Adrenal gland (tissue), 12 donors: ENCODE data around the gene ARHGAP21. TPM values are rescaled to one million over a fixed set of nuclear protein-coding genes. Genes with fewer than 3 reads are reported as not detected.

Experiments
- DNase-seq, 7 donors: peaks; one replicate each; pipeline ENCODE4 v3.0.0-alpha.2; 2019 to 2020
- H3K27ac ChIP-seq, 5 donors: fragments of 200-600 bp; sonication (generic) in 4 of 5; 1 replicate in 3 of 5; 2 replicates in 2 of 5; pipeline versions ENCODE4 v1.5.1 to v1.8.0; 2016 to 2020; ENCODE audit warnings: mild to moderate bottlenecking in 1 of 5
- H3K27me3 ChIP-seq: fragments of 200-600 bp; 2 replicates; pipeline ENCODE4 v1.8.0; 2021
- H3K36me3 ChIP-seq, 2 donors: fragments of 200-600 bp; replicated peaks in 1 of 2; 1 replicate in 1 of 2; 2 replicates in 1 of 2; pipeline versions ENCODE4 v1.5.1 to v1.8.0; 2018 to 2022
- H3K4me1 ChIP-seq, 2 donors: fragments of 200-600 bp; replicated peaks in 1 of 2; 1 replicate in 1 of 2; 2 replicates in 1 of 2; pipeline versions ENCODE4 v1.5.1 to v1.8.0; 2018 to 2021
- H3K4me3 ChIP-seq, 4 donors: fragments of 200-600 bp; sonication (generic) in 3 of 4; one replicate each; pipeline ENCODE4 v1.5.1; 2016 to 2018
- H3K9me3 ChIP-seq, 3 donors: fragments of 200-600 bp; sonication (generic) in 1 of 3; replicated peaks in 1 of 3; 1 replicate in 2 of 3; 2 replicates in 1 of 3; pipeline versions ENCODE4 v1.5.1 to v1.8.0; 2016 to 2021
- POLR2A ChIP-seq, 2 donors: fragments of 450-650 bp; IDR thresholded peaks; one replicate each; pipeline ENCODE4 v1.6.1; 2017; ENCODE audit warnings: antibody characterized with exemption in 2 of 2, mild to moderate bottlenecking in 2 of 2, moderate library complexity in 1 of 2
- WGBS, 4 donors: extraction: QIAGEN DNeasy Blood & Tissue Kit in 2 of 4; methylation state at CpG; one replicate each; pipeline versions ENCODE4 v1.1.5 to v1.1.7; 2013 to 2017; 5-methylcytosine and 5-hydroxymethylcytosine counted together
- intact Hi-C, 2 donors: fragments of 100-400 bp; cut with DNase I; formaldehyde crosslinking; loops; one replicate each; pipeline versions ENCODE4 v1.14.1 to v1.15.0; 2022 to 2023
- polyA plus RNA-seq, 3 donors: library from polyadenylated mRNA; stranded (reverse); fragments of 200-250 nt in 2 of 3; fragments of 350-450 nt in 1 of 3; fragmentation: Illumina TruSeq in 1 of 3; extraction: RNeasy Lipid Tissue Mini Kit (QIAGEN cat#74804) in 1 of 3; gene quantifications; one replicate each; pipeline ENCODE4 v1.2.3, GENCODE V29; 2013 to 2014
- total RNA-seq, 9 donors: library from RNA; depleted of rRNA in 4 of 9; stranded (reverse); fragments of >200 nt in 4 of 9; fragments of 120-200 nt in 1 of 9; fragmentation: NEBNext Ultra II Directional in 1 of 9; extraction: Animal tissue kit (Norgen Biotek cat#: 25700) in 1 of 9; gene quantifications; one replicate each; pipeline versions ENCODE4 v1.1.0 to v1.2.4, GENCODE V29; 2013 to 2023
- TF ChIP-seq, protein P1 (sequence below), 6 experiments: fragments of 450-650 bp in 4 of 6; fragments of 200-600 bp in 2 of 6; sonication (generic) in 1 of 6; IDR thresholded peaks; 1 replicate in 5 of 6; 2 replicates in 1 of 6; pipeline versions ENCODE4 v1.5.1 to v1.8.0; 2016 to 2021; ENCODE audit warnings: antibody characterized with exemption in 6 of 6, mild to moderate bottlenecking in 2 of 6, moderate library complexity in 1 of 6
- donor health status: healthy with polysubstance abuse.
- donor health status: Bipolar disorder and iron deficiency.
- donor health status: DM: yes; HTN: yes; CAD: no.
- donor health status: DM: no; HTN: no; CAD: no.
- donor health status: DM: no; HTN: no; CAD: no.
- donor health status: DM: yes; HTN: yes; CAD: no.

Gene ARHGAP21
- total and polyA plus RNA-seq, 12 donors, result 45.2 to 160 (median 107) TPM

DNA sequence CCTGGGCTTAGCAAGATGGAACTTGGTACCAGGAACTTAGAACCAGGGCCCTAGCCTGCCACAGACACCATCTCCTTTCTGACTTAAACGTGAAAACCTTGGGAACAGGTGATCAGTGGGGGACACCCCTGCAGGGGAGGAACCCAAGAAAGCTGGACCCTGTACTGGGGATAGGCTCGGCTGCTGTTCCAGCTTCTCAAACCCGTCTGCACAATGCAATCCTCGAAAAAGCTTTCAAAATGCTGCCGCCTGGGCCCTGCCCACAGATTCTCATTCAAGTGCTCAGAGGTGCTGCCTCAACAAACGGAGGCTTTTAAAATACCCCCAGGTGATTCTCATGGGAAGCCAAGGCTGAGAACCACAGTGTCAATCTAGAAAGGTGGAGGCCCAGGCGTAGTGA is 169.7 kb downstream of the ARHGAP21 start:
- no peak for DNase-seq
- intact Hi-C loops, result loop anchor here in 1 of 2 donors (10.0 kb wide), 1 partner anchor 559 kb away; no protein-coding TSS in a partner anchor
- 80 to 89% (median 85%) methylated on average over 7 of the region's 7 CpGs for WGBS, 4 donors

DNA sequence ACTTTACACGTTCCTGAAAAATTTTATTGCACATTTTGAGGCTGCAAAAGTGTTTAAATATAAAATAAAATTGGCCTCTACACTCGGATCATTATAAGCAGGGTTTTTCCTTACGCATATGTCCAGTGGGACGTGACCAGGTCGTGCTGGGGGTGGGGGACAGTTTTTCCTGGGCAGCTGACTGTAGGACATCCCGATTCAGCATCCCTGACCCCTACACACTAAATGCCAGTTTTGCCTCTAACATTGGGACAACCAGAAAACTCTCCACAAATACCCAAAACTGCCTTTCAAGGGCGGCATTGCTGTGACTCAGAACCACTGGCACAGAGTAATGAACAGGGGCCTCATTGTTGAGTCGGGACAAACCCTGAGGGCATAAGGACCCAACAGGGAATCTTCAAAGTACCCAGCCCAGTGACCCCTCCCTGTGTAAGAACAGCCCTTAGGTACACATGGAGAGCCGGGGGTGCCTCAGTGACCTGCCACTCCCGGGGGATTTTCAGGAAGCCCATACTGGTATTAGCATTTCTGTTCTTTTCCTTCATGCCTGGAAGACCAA is 170.6 kb downstream of the ARHGAP21 start:
- WGBS, 4 donors, result 49 to 58% (median 50%) methylated on average over 10 of the region's 10 CpGs
- intact Hi-C loops, result loop anchor here in 1 of 2 donors (10.0 kb wide), 1 partner anchor 558 kb away; no protein-coding TSS in a partner anchor

More for the DNA sequence above, 169.7 kb downstream of the ARHGAP21 start:
- TF ChIP-seq, protein P1, sequence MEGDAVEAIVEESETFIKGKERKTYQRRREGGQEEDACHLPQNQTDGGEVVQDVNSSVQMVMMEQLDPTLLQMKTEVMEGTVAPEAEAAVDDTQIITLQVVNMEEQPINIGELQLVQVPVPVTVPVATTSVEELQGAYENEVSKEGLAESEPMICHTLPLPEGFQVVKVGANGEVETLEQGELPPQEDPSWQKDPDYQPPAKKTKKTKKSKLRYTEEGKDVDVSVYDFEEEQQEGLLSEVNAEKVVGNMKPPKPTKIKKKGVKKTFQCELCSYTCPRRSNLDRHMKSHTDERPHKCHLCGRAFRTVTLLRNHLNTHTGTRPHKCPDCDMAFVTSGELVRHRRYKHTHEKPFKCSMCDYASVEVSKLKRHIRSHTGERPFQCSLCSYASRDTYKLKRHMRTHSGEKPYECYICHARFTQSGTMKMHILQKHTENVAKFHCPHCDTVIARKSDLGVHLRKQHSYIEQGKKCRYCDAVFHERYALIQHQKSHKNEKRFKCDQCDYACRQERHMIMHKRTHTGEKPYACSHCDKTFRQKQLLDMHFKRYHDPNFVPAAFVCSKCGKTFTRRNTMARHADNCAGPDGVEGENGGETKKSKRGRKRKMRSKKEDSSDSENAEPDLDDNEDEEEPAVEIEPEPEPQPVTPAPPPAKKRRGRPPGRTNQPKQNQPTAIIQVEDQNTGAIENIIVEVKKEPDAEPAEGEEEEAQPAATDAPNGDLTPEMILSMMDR (IDR thresholded peaks at IDR 0.05), result no peak
- no peak for TF ChIP-seq POLR2A (IDR thresholded peaks at IDR 0.05)
- Histone ChIP-seq H3K4me1 (peaks cover 0 to 4% of the 10 kb centered on the region in 2 donors), H3K9me3 (no peaks in the 10 kb centered on the region), H3K4me3 (no peak overlapping the region), H3K36me3 (no peaks in the 10 kb centered on the region), H3K27ac (no peak overlapping the region), H3K27me3 (no peaks in the 10 kb centered on the region)

DNA sequence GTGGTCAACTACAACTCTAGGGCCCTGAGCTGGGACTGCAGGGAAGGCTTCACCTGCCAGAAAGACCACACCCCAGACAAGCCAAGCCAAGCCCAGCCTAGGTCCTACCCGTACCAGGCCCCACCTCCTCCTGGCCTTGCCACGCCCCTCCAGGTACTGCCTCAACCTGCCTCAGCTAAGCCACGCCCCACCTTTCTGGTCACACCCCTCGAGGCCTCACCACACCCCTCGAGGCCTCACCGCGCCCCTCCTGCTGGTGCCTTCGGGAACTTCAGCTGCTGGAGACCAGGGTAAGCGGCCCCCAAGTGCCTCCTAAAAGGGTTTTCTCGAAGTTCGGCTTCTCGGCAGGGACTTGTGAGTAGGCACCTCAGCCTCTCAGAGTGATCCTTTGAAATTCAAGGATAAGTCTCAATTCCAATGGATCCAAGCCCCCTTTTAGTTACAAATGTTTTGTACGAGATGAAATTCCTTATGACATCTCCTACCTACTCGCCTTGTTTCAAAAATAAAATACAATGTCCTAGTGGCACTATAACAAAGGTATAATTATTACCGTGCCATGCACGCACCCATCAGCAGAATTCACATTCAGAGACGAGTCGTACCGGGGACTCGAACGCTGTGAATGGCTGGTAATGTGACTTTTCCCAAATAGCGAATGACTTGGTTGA is 171.2 kb downstream of the ARHGAP21 start:
- TF ChIP-seq, protein P1 (IDR thresholded peaks at IDR 0.05), result peak in 2 of 6 experiments; percentile 30 to 34
- no peak for TF ChIP-seq POLR2A (IDR thresholded peaks at IDR 0.05)
- Histone ChIP-seq H3K9me3 (no peaks in the 10 kb centered on the region), H3K27ac (no peak overlapping the region), H3K36me3 (no peaks in the 10 kb centered on the region), H3K4me1 (peaks cover 0 to 4% of the 10 kb centered on the region in 2 donors), H3K27me3 (no peaks in the 10 kb centered on the region), H3K4me3 (no peak overlapping the region)
- intact Hi-C loops, result loop anchor here in 1 of 2 donors (10.0 kb wide), 1 partner anchor 558 kb away; no protein-coding TSS in a partner anchor
- WGBS, 4 donors, result 54 to 61% (median 56%) methylated on average over 21 to 22 of the region's 22 CpGs
- DNase-seq, result peak in 2 of 7 donors; percentile 39 to 55

More for the DNA sequence above, 170.6 kb downstream of the ARHGAP21 start:
- Histone ChIP-seq H3K4me3 (no peak overlapping the region), H3K4me1 (peaks cover 0 to 4% of the 10 kb centered on the region in 2 donors), H3K9me3 (no peaks in the 10 kb centered on the region), H3K27me3 (no peaks in the 10 kb centered on the region), H3K36me3 (no peaks in the 10 kb centered on the region), H3K27ac (no peak overlapping the region)
- DNase-seq, result peak in 2 of 7 donors; percentile 25 to 52
- TF ChIP-seq POLR2A (IDR thresholded peaks at IDR 0.05), result no peak
- TF ChIP-seq, protein P1 (IDR thresholded peaks at IDR 0.05), result no peak

DNA sequence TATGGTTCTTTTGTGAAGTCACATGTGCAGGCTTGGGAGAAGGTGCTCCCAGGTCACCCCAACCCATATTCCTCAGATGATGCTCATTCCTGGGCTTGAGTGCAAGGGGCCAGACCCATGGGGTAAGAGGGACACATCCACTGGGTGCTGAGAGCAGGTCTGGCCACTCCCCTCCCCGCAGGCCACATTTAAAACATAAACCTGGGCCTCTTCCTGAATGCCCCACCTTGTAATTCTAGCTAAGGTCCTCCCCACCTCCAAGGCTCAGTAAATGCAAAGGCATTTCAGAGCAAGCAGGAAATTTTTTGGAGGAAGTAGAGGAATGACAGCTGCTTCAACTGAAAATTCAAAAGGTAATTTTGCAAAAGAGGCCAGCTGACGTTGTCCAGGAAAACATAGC is 172.5 kb downstream of the ARHGAP21 start:
- no peak overlapping the region for H3K4me3 ChIP-seq
- no peak overlapping the region for H3K27ac ChIP-seq
- no peaks in the 10 kb centered on the region for H3K27me3 ChIP-seq
- intact Hi-C loops, result loop anchor here in 1 of 2 donors (10.0 kb wide), 1 partner anchor 556 kb away; no protein-coding TSS in a partner anchor
- H3K9me3 ChIP-seq, result no peaks in the 10 kb centered on the region
- peaks cover 0 to 4% of the 10 kb centered on the region in 2 donors for H3K4me1 ChIP-seq
- H3K36me3 ChIP-seq, result peaks cover 0 to 5% of the 10 kb centered on the region in 2 donors
- 62 to 88% (median 83%) methylated on average over 2 of the region's 2 CpGs for WGBS, 4 donors
- TF ChIP-seq POLR2A (IDR thresholded peaks at IDR 0.05), result no peak
- TF ChIP-seq, protein P1 (IDR thresholded peaks at IDR 0.05), result no peak
- peak in 1 of 7 donors; percentile 34 for DNase-seq
